Osteoblast (primary cell): ENCODE data around the gene SHISA9. TPM values are rescaled to one million over a fixed set of nuclear protein-coding genes. Genes with fewer than 3 reads are reported as not detected.

Source experiments
- DNase-seq: peaks from one replicate; pipeline ENCODE4 v3.0.0; 2011; ENCODE audit warnings: low spot score, mixed read lengths; ENCODE audit not compliant: insufficient read length; ENCODE audit errors: missing footprints
- H2AFZ ChIP-seq: 2 replicates; pipeline ENCODE4 v1.6.0; 2011; ENCODE audit warnings: mild to moderate bottlenecking, low read length
- H3K27ac ChIP-seq: 2 replicates; pipeline ENCODE4 v1.5.1; 2011; ENCODE audit warnings: mild to moderate bottlenecking, low read depth, low read length, moderate library complexity
- H3K27me3 ChIP-seq: 2 replicates; pipeline ENCODE4 v1.6.0; 2012; ENCODE audit warnings: mild to moderate bottlenecking, control low read depth, inconsistent platforms, low read length, moderate library complexity; ENCODE audit not compliant: insufficient read depth
- H3K36me3 ChIP-seq: 2 replicates; pipeline ENCODE4 v1.5.1; 2011; ENCODE audit warnings: mild to moderate bottlenecking, low read length, control low read depth, moderate library complexity; ENCODE audit not compliant: insufficient read depth
- H3K4me1 ChIP-seq: 2 replicates; pipeline ENCODE4 v1.5.1; 2011; ENCODE audit warnings: mild to moderate bottlenecking, low read length, control low read depth, moderate library complexity; ENCODE audit not compliant: insufficient read depth
- H3K4me2 ChIP-seq: 2 replicates; pipeline ENCODE4 v1.6.0; 2011; ENCODE audit warnings: mild to moderate bottlenecking, low read length; ENCODE audit not compliant: insufficient read depth
- H3K4me3 ChIP-seq: fragments of 200-600 bp; sonication (generic); 3 replicates; pipeline ENCODE4 v1.5.1; 2012; ENCODE audit warnings: mild to moderate bottlenecking, low read length, inconsistent platforms; ENCODE audit not compliant: insufficient read depth
- H3K79me2 ChIP-seq: 2 replicates; pipeline ENCODE4 v1.6.0; 2012; ENCODE audit warnings: mild to moderate bottlenecking, low read length, control low read depth, inconsistent platforms; ENCODE audit not compliant: insufficient read depth
- H3K9me3 ChIP-seq: 2 replicates; pipeline ENCODE4 v1.5.1; 2011; ENCODE audit warnings: low read depth, low read length, control low read depth
- H4K20me1 ChIP-seq: 2 replicates; pipeline ENCODE4 v1.6.0; 2012; ENCODE audit warnings: mild to moderate bottlenecking, low read length, control low read depth; ENCODE audit not compliant: insufficient read depth
- total RNA-seq: library from RNA; depleted of rRNA; stranded (reverse); fragments of >200 nt; gene quantifications from 2 replicates; pipeline ENCODE4 v1.2.3, GENCODE V29; 2012
- TF ChIP-seq, protein P1 (sequence below): IDR thresholded peaks from 2 replicates; pipeline ENCODE4 v1.5.1; 2011; ENCODE audit warnings: mild to moderate bottlenecking, low read depth, low read length, moderate library complexity; ENCODE audit errors: extremely low read depth

SHISA9 gene
- total RNA-seq, 1 donor: under 0.01 TPM

DNA sequence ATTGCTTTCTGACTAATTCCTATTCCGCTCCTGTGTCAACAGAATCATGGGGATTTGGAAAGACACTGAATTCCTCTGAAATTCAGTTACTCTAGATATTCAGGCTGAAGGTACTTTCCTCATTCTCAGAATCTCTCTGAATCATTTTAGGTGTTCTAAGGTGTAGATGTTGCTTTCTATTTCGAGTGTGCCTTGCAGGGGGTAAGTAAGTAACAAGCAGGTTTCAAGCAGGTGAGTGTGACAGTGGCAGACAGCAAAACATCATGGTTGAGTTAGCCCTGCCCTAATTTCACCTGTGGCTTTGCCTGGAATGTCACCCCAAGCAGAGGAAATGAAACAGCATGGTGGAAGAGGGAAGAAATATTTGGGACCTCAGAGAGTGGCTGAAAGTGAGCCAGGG is 75.1 kb downstream of the SHISA9 start:
- Histone ChIP-seq H3K27ac (no peak overlapping the region), H3K4me2 (no peak overlapping the region), H3K4me3 (no peak overlapping the region), H3K79me2 (no peaks in the 10 kb centered on the region), H2AFZ (no peak overlapping the region), H3K4me1 (no peaks in the 10 kb centered on the region), H4K20me1 (no peaks in the 10 kb centered on the region), H3K9me3 (no peaks in the 10 kb centered on the region), H3K27me3 (no peaks in the 10 kb centered on the region), H3K36me3 (no peaks in the 10 kb centered on the region)
- TF ChIP-seq, protein P1, sequence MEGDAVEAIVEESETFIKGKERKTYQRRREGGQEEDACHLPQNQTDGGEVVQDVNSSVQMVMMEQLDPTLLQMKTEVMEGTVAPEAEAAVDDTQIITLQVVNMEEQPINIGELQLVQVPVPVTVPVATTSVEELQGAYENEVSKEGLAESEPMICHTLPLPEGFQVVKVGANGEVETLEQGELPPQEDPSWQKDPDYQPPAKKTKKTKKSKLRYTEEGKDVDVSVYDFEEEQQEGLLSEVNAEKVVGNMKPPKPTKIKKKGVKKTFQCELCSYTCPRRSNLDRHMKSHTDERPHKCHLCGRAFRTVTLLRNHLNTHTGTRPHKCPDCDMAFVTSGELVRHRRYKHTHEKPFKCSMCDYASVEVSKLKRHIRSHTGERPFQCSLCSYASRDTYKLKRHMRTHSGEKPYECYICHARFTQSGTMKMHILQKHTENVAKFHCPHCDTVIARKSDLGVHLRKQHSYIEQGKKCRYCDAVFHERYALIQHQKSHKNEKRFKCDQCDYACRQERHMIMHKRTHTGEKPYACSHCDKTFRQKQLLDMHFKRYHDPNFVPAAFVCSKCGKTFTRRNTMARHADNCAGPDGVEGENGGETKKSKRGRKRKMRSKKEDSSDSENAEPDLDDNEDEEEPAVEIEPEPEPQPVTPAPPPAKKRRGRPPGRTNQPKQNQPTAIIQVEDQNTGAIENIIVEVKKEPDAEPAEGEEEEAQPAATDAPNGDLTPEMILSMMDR: no peak
- no peak for DNase-seq

DNA sequence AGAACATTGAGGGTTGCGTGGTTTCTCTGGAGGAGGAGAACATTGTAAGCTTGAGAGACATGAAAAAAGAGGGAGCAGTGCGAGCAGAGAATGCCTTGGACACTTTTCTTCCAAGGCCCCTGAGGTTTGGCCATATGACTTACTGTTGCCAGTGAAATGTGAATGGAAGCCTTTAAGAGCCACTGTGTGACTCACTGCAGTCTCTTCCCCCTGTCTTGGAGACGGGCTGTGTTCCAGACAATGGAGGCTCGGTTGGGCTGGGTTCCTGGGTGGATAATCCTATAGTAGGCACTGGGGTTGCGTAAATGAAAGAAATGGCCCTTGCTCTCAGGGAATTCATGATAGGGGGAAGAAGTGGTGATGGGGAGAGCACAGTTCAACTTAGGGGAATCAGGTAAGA is 75.5 kb downstream of the SHISA9 start:
- no peaks in the 10 kb centered on the region for H3K4me1 ChIP-seq
- TF ChIP-seq, protein P1: no peak
- H3K4me3 ChIP-seq: no peak overlapping the region
- no peak for DNase-seq
- no peaks in the 10 kb centered on the region for H3K36me3 ChIP-seq
- no peaks in the 10 kb centered on the region for H4K20me1 ChIP-seq
- H3K79me2 ChIP-seq: no peaks in the 10 kb centered on the region
- H3K27ac ChIP-seq: no peak overlapping the region
- no peaks in the 10 kb centered on the region for H3K27me3 ChIP-seq
- no peak overlapping the region for H2AFZ ChIP-seq
- H3K4me2 ChIP-seq: no peak overlapping the region
- H3K9me3 ChIP-seq: no peaks in the 10 kb centered on the region

DNA sequence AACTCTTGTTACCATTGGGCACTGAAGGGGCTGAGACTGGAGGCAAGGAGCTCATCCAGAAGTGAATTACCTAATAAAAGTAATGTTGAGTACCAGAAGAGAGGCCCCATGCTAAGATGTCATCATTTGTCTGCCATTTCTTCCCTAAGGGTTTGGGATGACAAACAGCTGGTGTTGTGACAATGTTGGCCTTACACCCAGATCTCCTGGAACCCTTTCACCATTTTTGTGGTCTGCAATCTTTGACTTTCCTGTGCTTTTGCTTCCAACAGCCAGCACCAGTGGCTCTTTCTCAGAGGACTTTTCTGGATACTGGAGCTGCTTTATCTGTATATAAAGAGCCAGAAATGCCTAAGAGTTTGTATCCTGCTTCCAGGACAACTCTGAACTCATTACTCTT is 84.1 kb downstream of the SHISA9 start:
- no peaks in the 10 kb centered on the region for H4K20me1 ChIP-seq
- DNase-seq: no peak
- TF ChIP-seq, protein P1: no peak
- H3K9me3 ChIP-seq: no peaks in the 10 kb centered on the region
- H2AFZ ChIP-seq: no peak overlapping the region
- H3K36me3 ChIP-seq: no peaks in the 10 kb centered on the region
- no peaks in the 10 kb centered on the region for H3K27me3 ChIP-seq
- H3K79me2 ChIP-seq: no peaks in the 10 kb centered on the region
- H3K4me2 ChIP-seq: no peak overlapping the region
- no peaks in the 10 kb centered on the region for H3K4me1 ChIP-seq
- no peak overlapping the region for H3K4me3 ChIP-seq
- no peak overlapping the region for H3K27ac ChIP-seq

DNA sequence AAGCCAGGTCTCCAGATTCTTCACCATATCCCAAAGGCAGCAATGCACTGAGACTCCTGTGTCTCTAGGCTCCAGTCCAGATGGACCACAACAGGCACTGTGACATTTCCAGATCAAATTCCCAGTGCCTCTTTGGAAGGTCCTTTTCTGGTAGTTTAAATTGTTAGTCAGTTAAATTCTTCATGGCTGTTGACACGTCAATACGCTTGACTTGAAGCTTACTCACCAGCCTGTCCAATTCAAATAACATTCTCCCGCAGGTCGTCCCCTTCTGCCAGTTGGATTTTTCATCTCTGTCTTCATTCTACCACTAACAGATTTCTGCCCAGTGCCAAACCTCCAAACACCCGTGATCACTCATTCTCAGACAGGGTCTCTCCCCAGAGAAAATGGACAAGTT is 86.7 kb downstream of the SHISA9 start:
- DNase-seq: no peak
- no peak overlapping the region for H3K4me3 ChIP-seq
- TF ChIP-seq, protein P1: no peak
- no peaks in the 10 kb centered on the region for H3K79me2 ChIP-seq
- no peak overlapping the region for H3K4me2 ChIP-seq
- no peaks in the 10 kb centered on the region for H3K9me3 ChIP-seq
- H3K27ac ChIP-seq: no peak overlapping the region
- H3K27me3 ChIP-seq: no peaks in the 10 kb centered on the region
- no peaks in the 10 kb centered on the region for H3K4me1 ChIP-seq
- H4K20me1 ChIP-seq: no peaks in the 10 kb centered on the region
- H3K36me3 ChIP-seq: no peaks in the 10 kb centered on the region
- H2AFZ ChIP-seq: no peak overlapping the region
